Neural crest cell (in vitro differentiated cells): ENCODE data around the gene PMFBP1. TPM values are rescaled to one million over a fixed set of nuclear protein-coding genes. Genes with fewer than 3 reads are reported as not detected.

ENCODE experiments used
- DNase-seq: peaks from one replicate; pipeline ENCODE4 v3.0.0; 2021; ENCODE audit warnings: low read depth, mixed read lengths, low spot score
- H3K27ac Mint-ChIP-seq: one replicate; pipeline ENCODE4 v1.8.0; 2021; ENCODE audit warnings: mild to moderate bottlenecking, mixed read lengths; ENCODE audit not compliant: unreplicated experiment
- H3K27me3 Mint-ChIP-seq: 2 replicates; pipeline ENCODE4 v1.8.0; 2021; ENCODE audit warnings: low read depth, mild to moderate bottlenecking, mixed read lengths
- H3K36me3 Mint-ChIP-seq: 2 replicates; pipeline ENCODE4 v1.8.0; 2021; ENCODE audit warnings: low read depth, mild to moderate bottlenecking, mixed read lengths
- H3K4me1 Mint-ChIP-seq: 2 replicates; pipeline ENCODE4 v1.8.0; 2021; ENCODE audit warnings: mixed read lengths
- H3K4me3 Mint-ChIP-seq: one replicate; pipeline ENCODE4 v1.8.0; 2021; ENCODE audit warnings: mild to moderate bottlenecking, mixed read lengths
- H3K9me3 Mint-ChIP-seq: 2 replicates; pipeline ENCODE4 v1.8.0; 2021; ENCODE audit warnings: mixed read lengths
- total RNA-seq: library from RNA; stranded (reverse); gene quantifications from 2 replicates; pipeline ENCODE4 v1.2.1, GENCODE V29; 2021
- TF ChIP-seq, protein P1 (sequence below): fragments of 200-600 bp; sonication (generic); conservative IDR thresholded peaks from 2 replicates; pipeline ENCODE4 v1.5.0; 2021; ENCODE audit warnings: antibody characterized with exemption, mild to moderate bottlenecking

The PMFBP1 gene
- total RNA-seq, 1 donor from 2014 or later: 4.0 TPM

DNA sequence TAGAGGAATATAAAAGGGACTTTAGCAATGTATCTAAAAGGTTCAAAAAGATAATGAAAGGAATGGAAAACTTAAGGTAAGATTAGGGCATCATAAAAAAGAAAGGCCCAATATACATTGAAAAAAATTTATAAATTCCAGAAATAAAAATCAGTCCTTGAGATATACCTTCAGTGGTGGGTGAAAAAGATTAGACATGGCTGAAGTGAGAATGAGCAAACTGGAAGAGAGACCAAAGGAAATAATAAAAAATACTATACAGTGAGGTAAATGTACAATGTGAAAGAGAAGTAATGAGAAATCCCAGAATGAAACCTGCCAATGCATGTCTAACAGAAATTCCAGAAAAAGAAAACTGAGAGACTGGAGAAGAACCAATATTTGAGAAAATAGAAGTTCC is 42.9 kb upstream of the PMFBP1 start:
- Mint-ChIP-seq H3K36me3 (peaks cover 13% of the 10 kb centered on the region), H3K9me3 (peaks cover 15% of the 10 kb centered on the region), H3K4me1 (no peaks in the 10 kb centered on the region), H3K27me3 (no peaks in the 10 kb centered on the region), H3K4me3 (no peak overlapping the region), H3K27ac (no peak overlapping the region)
- no peak for DNase-seq
- TF ChIP-seq, protein P1, sequence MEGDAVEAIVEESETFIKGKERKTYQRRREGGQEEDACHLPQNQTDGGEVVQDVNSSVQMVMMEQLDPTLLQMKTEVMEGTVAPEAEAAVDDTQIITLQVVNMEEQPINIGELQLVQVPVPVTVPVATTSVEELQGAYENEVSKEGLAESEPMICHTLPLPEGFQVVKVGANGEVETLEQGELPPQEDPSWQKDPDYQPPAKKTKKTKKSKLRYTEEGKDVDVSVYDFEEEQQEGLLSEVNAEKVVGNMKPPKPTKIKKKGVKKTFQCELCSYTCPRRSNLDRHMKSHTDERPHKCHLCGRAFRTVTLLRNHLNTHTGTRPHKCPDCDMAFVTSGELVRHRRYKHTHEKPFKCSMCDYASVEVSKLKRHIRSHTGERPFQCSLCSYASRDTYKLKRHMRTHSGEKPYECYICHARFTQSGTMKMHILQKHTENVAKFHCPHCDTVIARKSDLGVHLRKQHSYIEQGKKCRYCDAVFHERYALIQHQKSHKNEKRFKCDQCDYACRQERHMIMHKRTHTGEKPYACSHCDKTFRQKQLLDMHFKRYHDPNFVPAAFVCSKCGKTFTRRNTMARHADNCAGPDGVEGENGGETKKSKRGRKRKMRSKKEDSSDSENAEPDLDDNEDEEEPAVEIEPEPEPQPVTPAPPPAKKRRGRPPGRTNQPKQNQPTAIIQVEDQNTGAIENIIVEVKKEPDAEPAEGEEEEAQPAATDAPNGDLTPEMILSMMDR: no peak

DNA sequence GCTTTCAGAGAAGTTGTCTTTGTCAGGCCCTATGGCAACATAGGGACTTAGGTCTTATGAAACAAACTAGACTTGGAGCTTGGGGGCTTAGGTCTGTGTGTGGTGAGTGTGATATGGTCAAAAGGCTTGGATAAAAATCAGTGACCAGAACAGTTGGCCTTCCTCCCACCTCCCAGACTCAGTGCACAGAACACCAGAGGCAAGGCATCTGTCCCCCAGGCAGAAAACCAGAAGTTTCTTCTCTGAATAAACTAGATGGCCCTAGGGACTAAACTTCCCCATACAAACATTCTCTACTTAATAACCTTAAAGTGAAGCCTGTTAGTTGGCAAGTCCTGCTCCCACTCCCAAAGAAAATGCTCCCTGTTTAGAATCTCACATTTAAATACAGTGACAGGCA is 39.2 kb upstream of the PMFBP1 start:
- Mint-ChIP-seq H3K27me3 (no peaks in the 10 kb centered on the region), H3K4me3 (no peak overlapping the region), H3K36me3 (peaks cover 13% of the 10 kb centered on the region), H3K4me1 (no peaks in the 10 kb centered on the region), H3K27ac (no peak overlapping the region), H3K9me3 (peaks cover 15% of the 10 kb centered on the region)
- DNase-seq: no peak
- TF ChIP-seq, protein P1: no peak

DNA sequence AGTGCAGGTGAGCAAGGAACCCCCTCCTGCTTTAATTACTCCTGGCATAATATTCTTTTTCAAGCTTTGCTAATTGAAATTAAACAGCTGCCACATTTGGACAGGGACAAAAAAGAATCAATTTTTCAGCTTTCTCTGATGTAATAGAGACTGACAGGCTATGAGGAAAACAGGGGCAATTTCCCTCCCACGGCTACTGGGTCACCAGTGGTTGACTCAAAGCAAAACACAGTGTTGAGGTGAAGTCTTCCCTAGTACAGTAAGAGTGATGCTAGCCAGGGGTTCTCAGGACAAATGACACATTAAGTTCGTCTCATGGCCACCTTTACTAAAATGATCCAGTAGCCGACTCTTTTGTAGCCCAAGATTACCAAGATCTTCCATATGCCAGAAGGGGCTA is 38.6 kb upstream of the PMFBP1 start:
- no peak for DNase-seq
- Mint-ChIP-seq H3K4me3 (no peak overlapping the region), H3K9me3 (peaks cover 11% of the 10 kb centered on the region), H3K36me3 (peaks cover 8% of the 10 kb centered on the region), H3K4me1 (no peaks in the 10 kb centered on the region), H3K27me3 (no peaks in the 10 kb centered on the region), H3K27ac (no peak overlapping the region)
- TF ChIP-seq, protein P1: no peak

DNA sequence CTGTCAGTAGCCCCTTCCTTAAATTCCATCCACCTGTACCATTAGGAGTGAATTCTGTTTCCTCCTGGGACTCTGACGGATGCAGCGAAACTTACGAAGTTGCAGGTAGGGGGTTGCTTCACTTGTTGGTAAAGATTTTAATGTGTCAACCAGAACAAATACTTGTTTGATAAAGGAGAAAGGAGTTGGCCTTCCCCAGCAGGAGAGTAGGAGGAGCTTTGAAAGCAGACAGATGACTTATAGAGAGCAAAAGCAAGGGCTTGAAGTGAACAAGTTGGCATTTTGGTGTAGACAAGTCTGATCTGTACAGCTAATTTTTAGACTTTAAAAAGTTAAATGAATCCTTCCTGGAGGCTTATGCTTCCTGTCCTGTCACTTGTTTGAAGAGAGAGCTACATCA is 38.1 kb upstream of the PMFBP1 start:
- Mint-ChIP-seq H3K9me3 (peaks cover 6% of the 10 kb centered on the region), H3K27me3 (no peaks in the 10 kb centered on the region), H3K36me3 (peaks cover 5% of the 10 kb centered on the region), H3K4me1 (no peaks in the 10 kb centered on the region), H3K4me3 (no peak overlapping the region), H3K27ac (no peak overlapping the region)
- TF ChIP-seq, protein P1: no peak
- no peak for DNase-seq

DNA sequence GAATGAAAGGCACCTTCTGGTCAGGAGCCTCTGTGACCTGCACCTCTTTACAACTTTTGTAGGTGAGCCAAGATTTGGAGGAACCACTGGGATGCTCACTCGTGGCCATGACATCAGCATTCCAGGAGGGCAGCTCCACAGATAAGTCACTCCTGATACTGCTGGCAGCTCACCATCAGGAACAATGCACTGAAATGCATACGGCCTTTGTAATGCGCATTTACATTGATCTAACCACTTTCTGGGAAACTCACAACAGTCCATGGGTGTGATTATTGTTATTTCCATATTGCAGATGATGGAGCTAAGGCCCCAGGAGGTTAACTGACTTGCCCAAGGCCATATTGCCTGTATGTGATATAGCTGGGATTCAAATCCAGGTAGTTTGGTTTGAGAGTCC is 34.3 kb upstream of the PMFBP1 start:
- TF ChIP-seq, protein P1: no peak

DNA sequence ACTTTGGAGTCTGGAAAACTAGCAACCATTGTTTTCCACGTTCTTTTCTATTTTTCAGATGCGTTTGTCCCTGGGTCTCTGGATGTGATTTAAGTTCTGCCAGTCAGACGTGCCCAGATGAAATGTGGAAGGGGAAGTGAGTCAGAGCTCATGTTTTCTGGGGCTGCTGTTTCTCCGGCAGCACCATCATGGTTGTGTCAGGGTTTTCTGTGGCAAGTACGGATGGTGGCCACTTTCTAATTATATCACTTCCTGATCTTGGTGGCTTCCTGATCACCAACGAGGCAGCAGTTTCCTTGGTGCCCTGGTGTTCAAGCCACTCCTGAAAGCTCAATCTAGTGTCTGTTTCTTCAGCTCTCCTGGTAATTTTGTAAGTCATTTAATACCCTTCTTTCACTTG is 31.4 kb upstream of the PMFBP1 start:
- H3K4me1 Mint-ChIP-seq: peaks cover 5% of the 10 kb centered on the region
- DNase-seq: no peak
- no peaks in the 10 kb centered on the region for H3K36me3 Mint-ChIP-seq
- no peaks in the 10 kb centered on the region for H3K27me3 Mint-ChIP-seq
- H3K4me3 Mint-ChIP-seq: no peak overlapping the region
- TF ChIP-seq, protein P1: no peak
- no peaks in the 10 kb centered on the region for H3K9me3 Mint-ChIP-seq
- H3K27ac Mint-ChIP-seq: no peak overlapping the region

More for the DNA sequence above, 34.3 kb upstream of the PMFBP1 start:
- H3K9me3 Mint-ChIP-seq: no peaks in the 10 kb centered on the region
- H3K4me1 Mint-ChIP-seq: no peaks in the 10 kb centered on the region
- H3K27me3 Mint-ChIP-seq: no peaks in the 10 kb centered on the region
- H3K36me3 Mint-ChIP-seq: no peaks in the 10 kb centered on the region
- H3K4me3 Mint-ChIP-seq: no peak overlapping the region
- no peak for DNase-seq
- H3K27ac Mint-ChIP-seq: no peak overlapping the region
